ENCODE data around the gene ERC2. TPM values are rescaled to one million over a fixed set of nuclear protein-coding genes. Genes with fewer than 3 reads are reported as not detected.

Gene ERC2
- total RNA-seq, 2 experiments from 2014 or later: not detected

DNA sequence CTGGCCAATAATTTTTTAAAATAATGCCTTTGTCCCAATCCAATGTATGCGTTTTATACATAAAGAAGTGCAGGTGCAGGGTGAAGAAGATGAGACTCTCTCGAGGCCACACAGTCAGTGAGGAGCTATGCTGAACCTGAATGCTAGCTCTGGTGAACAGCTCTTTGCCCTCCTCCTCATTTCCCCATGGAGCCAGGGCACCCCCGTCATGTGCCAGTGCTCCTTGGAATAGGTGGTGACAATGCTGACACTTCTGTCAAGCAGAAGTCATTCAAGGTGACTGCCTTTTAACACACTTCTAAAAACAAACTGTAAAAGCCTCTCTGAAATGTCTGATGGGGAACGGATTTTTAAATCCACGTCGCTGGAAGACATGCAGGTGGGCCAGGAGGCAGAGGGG is 818.7 kb downstream of the ERC2 start:
- DNase-seq (ENCODE audit: low spot score): no peak
- H3K9me3 ChIP-seq (ENCODE audit: low read length): no peaks in the 10 kb centered on the region
- H3K27ac ChIP-seq (ENCODE audit: low read depth, low read length, poor library complexity, severe bottlenecking): no peak overlapping the region
- H3K9me2 ChIP-seq (ENCODE audit: insufficient read depth, low read length): no peaks in the 10 kb centered on the region
- no peaks in the 10 kb centered on the region for H3K79me2 ChIP-seq (ENCODE audit: insufficient read depth, low read depth, low read length)
- intact Hi-C loops (cut with micrococcal nuclease; ENCODE audit: unreplicated experiment): no loop called here
- ChIA-PET POLR2A (interaction anchor here (0.7 kb wide), 1 partner anchor 18 kb away, joined by 4 read pairs; no protein-coding TSS in a partner anchor), CTCF (ENCODE audit: unreplicated experiment) (no interaction called here)
- H3K4me3 ChIP-seq (ENCODE audit: low read depth, low read length, poor library complexity, severe bottlenecking): no peak overlapping the region
- no peaks in the 10 kb centered on the region for H3K36me3 ChIP-seq (ENCODE audit: insufficient read depth, low read length)
- TF ChIP-seq, protein P1, sequence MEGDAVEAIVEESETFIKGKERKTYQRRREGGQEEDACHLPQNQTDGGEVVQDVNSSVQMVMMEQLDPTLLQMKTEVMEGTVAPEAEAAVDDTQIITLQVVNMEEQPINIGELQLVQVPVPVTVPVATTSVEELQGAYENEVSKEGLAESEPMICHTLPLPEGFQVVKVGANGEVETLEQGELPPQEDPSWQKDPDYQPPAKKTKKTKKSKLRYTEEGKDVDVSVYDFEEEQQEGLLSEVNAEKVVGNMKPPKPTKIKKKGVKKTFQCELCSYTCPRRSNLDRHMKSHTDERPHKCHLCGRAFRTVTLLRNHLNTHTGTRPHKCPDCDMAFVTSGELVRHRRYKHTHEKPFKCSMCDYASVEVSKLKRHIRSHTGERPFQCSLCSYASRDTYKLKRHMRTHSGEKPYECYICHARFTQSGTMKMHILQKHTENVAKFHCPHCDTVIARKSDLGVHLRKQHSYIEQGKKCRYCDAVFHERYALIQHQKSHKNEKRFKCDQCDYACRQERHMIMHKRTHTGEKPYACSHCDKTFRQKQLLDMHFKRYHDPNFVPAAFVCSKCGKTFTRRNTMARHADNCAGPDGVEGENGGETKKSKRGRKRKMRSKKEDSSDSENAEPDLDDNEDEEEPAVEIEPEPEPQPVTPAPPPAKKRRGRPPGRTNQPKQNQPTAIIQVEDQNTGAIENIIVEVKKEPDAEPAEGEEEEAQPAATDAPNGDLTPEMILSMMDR (conservative IDR thresholded peaks at IDR 0.05; ENCODE audit: low read length): no peak
- no peak for TF ChIP-seq EZH2phosphoT487 (IDR thresholded peaks at IDR 0.05; ENCODE audit: borderline replicate concordance, low read depth, low read length)
- no peak overlapping the region for H2AFZ ChIP-seq (ENCODE audit: low read length)
- no TSS peak for BruUV-seq (replicated peaks)
- no peaks in the 10 kb centered on the region for H4K20me1 ChIP-seq (ENCODE audit: insufficient read depth, low read length)
- no peak overlapping the region for H3K4me2 ChIP-seq (ENCODE audit: low read length)
- H3K4me1 ChIP-seq (ENCODE audit: insufficient read depth, low read length, poor library complexity, severe bottlenecking): peaks cover 9% of the 10 kb centered on the region

DNA sequence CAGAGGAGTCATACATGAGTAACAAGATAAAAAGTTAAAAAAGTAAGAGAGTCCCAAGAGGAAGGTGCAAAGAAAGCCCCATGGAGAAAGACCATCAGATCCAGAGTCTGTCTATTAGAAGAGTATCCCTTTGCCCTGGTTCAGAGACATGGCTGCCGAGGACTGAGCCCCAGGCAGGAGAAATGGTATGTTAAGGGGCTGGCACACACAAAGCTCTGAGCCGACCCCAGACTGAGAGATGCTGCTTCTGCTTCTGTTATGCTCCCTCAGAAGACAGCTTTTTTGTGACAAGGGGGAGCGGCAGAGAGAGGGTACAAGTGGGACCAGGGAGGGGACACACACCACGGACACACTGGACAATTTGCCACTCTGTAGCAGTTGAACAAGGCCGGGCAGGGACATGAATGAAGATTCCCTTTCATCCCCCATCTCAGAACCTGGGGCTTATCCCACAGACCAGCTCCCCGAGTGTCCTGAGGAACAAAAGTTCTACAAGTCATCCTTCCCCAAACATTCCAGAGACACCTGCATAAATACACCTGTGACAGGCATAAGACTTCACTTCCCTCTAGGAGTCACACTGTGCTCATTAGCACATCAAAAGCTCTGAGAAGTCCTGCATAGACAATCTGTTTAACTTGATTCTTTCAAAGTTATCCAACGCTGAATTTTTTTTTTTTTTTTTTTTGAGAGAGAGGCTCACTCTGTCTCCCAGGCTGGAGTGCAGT is 819.5 kb downstream of the ERC2 start:
- no peak overlapping the region for H3K4me3 ChIP-seq (ENCODE audit: low read depth, low read length, poor library complexity, severe bottlenecking)
- ChIA-PET CTCF (ENCODE audit: unreplicated experiment) (no interaction called here), POLR2A (interaction anchor here (0.6 to 0.8 kb wide), 4 partner anchors 9 to 482 kb away, joined by 3 to 4 read pairs (median 4); no protein-coding TSS in a partner anchor)
- intact Hi-C loops (cut with micrococcal nuclease; ENCODE audit: unreplicated experiment): no loop called here
- no peak overlapping the region for H2AFZ ChIP-seq (ENCODE audit: low read length)
- H3K36me3 ChIP-seq (ENCODE audit: insufficient read depth, low read length): no peaks in the 10 kb centered on the region
- no peaks in the 10 kb centered on the region for H3K79me2 ChIP-seq (ENCODE audit: insufficient read depth, low read depth, low read length)
- BruUV-seq (replicated peaks): no TSS peak
- no peak overlapping the region for H3K27ac ChIP-seq (ENCODE audit: low read depth, low read length, poor library complexity, severe bottlenecking)
- H3K9me2 ChIP-seq (ENCODE audit: insufficient read depth, low read length): no peaks in the 10 kb centered on the region
- no peak overlapping the region for H3K4me2 ChIP-seq (ENCODE audit: low read length)
- no peaks in the 10 kb centered on the region for H4K20me1 ChIP-seq (ENCODE audit: insufficient read depth, low read length)
- TF ChIP-seq EZH2phosphoT487 (IDR thresholded peaks at IDR 0.05; ENCODE audit: borderline replicate concordance, low read depth, low read length): no peak
- TF ChIP-seq, protein P1 (conservative IDR thresholded peaks at IDR 0.05; ENCODE audit: low read length): no peak
- H3K4me1 ChIP-seq (ENCODE audit: insufficient read depth, low read length, poor library complexity, severe bottlenecking): peaks cover 1% of the 10 kb centered on the region
- no peak for DNase-seq (ENCODE audit: low spot score)
- H3K9me3 ChIP-seq (ENCODE audit: low read length): no peaks in the 10 kb centered on the region

DNA sequence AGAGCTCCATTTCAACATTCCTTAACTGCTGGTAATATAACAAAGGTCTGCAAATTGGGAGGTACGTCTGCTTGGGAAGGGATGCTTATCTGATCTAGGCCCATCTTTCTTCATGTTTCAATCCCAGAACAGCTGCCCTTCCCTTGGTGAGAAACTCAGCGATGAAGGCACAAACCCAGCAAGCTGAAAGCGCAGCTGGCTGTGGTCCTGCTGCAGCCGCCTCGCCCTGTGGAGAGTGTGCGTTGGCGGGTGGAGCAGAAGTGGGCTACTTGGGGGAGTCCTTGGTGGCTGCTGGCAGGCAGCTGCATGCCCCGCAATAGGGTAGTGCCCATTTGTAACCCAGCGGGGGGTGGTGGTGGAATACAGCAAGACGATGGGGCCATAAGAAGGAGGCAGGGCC is 820.6 kb downstream of the ERC2 start:
- no peak overlapping the region for H3K27ac ChIP-seq (ENCODE audit: low read depth, low read length, poor library complexity, severe bottlenecking)
- H3K36me3 ChIP-seq (ENCODE audit: insufficient read depth, low read length): no peaks in the 10 kb centered on the region
- H3K4me1 ChIP-seq (ENCODE audit: insufficient read depth, low read length, poor library complexity, severe bottlenecking): no peaks in the 10 kb centered on the region
- H2AFZ ChIP-seq (ENCODE audit: low read length): no peak overlapping the region
- no peak overlapping the region for H3K4me3 ChIP-seq (ENCODE audit: low read depth, low read length, poor library complexity, severe bottlenecking)
- ChIA-PET CTCF (ENCODE audit: unreplicated experiment) (interaction anchor here (0.8 kb wide), 1 partner anchor 13 kb away, joined by 3 read pairs; no protein-coding TSS in a partner anchor), POLR2A (interaction anchor here (1.4 kb wide), 1 partner anchor 10 kb away, joined by 3 read pairs; no protein-coding TSS in a partner anchor)
- intact Hi-C loops (cut with micrococcal nuclease; ENCODE audit: unreplicated experiment): no loop called here
- no peaks in the 10 kb centered on the region for H4K20me1 ChIP-seq (ENCODE audit: insufficient read depth, low read length)
- no TSS peak for BruUV-seq (replicated peaks)
- H3K79me2 ChIP-seq (ENCODE audit: insufficient read depth, low read depth, low read length): no peaks in the 10 kb centered on the region
- no peaks in the 10 kb centered on the region for H3K9me3 ChIP-seq (ENCODE audit: low read length)
- TF ChIP-seq, protein P1 (conservative IDR thresholded peaks at IDR 0.05; ENCODE audit: low read length): no peak
- no peak for TF ChIP-seq EZH2phosphoT487 (IDR thresholded peaks at IDR 0.05; ENCODE audit: borderline replicate concordance, low read depth, low read length)
- H3K4me2 ChIP-seq (ENCODE audit: low read length): no peak overlapping the region
- H3K9me2 ChIP-seq (ENCODE audit: insufficient read depth, low read length): no peaks in the 10 kb centered on the region
- no peak for DNase-seq (ENCODE audit: low spot score)

All from OCI-LY7 (cell line).